GM12872 (cell line): ENCODE measurements around the gene TMTC1.

Source experiments
- TF ChIP-seq, protein P1 (sequence below): IDR thresholded peaks from 3 replicates; pipeline ENCODE4 v1.5.1; 2011; ENCODE audit warnings: low read depth, mild to moderate bottlenecking, low read length, moderate library complexity; ENCODE audit not compliant: insufficient read depth

Gene TMTC1

GRCh38 chr12:29565727-29566126 is 218.0 kb downstream of the TMTC1 start:
- TF ChIP-seq, protein P1, sequence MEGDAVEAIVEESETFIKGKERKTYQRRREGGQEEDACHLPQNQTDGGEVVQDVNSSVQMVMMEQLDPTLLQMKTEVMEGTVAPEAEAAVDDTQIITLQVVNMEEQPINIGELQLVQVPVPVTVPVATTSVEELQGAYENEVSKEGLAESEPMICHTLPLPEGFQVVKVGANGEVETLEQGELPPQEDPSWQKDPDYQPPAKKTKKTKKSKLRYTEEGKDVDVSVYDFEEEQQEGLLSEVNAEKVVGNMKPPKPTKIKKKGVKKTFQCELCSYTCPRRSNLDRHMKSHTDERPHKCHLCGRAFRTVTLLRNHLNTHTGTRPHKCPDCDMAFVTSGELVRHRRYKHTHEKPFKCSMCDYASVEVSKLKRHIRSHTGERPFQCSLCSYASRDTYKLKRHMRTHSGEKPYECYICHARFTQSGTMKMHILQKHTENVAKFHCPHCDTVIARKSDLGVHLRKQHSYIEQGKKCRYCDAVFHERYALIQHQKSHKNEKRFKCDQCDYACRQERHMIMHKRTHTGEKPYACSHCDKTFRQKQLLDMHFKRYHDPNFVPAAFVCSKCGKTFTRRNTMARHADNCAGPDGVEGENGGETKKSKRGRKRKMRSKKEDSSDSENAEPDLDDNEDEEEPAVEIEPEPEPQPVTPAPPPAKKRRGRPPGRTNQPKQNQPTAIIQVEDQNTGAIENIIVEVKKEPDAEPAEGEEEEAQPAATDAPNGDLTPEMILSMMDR = no peak

GRCh38 chr12:29564925-29565324 is 218.8 kb downstream of the TMTC1 start:
- TF ChIP-seq, protein P1 = no peak

GRCh38 chr12:29563636-29564035 is 220.1 kb downstream of the TMTC1 start:
- TF ChIP-seq, protein P1 = no peak

DNA sequence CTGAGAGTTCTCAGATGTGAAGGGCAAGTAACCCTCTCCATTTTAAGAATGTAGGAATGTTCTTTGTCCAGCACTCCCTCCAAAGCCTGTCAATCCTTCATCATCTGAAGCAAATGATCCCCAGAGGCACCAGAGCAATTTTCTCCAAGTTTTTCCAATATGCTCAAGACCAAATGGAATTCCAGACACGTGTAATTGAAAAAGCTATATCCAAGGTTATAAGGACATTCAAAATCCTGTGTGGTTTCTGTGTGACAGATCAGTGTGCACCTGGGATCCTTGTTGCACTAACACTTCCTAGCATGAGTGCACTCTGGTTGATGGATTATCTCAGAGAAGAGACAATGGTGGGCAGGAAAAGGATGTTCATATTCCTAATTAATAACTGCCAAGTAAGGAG is 220.7 kb downstream of the TMTC1 start:
- TF ChIP-seq, protein P1 = no peak

DNA sequence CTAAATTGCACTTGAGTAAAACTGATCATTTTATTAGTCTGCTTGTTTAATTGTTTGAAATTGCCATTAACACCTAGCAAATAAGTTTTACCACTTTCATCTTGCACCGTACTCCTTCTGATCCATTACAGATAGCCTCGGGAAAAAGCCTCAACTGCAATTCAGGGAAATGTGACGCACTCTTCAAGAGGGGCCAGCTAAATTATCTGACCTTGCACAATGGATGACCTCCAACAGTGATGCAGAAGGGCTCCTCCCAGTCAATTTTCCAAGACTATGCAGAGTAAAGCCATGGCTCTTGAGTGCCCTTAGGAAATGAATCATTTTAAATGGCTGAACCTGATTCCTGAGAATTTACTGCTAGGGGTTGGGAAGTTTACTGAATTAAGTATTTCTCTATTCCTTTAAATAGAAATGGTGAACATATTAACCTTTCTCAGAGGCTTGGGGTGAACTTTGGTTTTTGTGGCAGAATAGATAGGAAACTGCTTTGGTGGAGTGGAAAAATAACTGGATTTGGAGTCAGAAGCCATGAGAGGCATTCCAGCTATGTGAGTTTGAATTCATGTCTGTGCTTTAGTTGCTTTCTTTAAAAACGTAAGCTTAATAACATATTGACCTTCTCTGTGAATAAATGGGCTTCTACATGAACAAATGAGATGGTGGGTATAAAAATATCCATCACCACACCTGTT is 221.5 kb downstream of the TMTC1 start:
- TF ChIP-seq, protein P1 = no peak

- TF ChIP-seq, protein P1 = no peak
These were observed 222.1 kb downstream of the TMTC1 start for GRCh38 chr12:29561664-29562071.

GRCh38 chr12:29559198-29559597 is 224.5 kb downstream of the TMTC1 start:
- TF ChIP-seq, protein P1 = no peak
